Fibroblast of the aortic adventitia (primary cell): ENCODE results near the gene ARHGDIG. TPM values are rescaled to one million over a fixed set of nuclear protein-coding genes. Genes with fewer than 3 reads are reported as not detected.
"Not testable (repeated sequence)": the region's sequence is repeated elsewhere in the genome, so short reads cannot be mapped to it uniquely, and the experiment has no call there.

Source experiments
- DNase-seq: peaks from one replicate; pipeline ENCODE4 v3.0.0-alpha.2; 2010; ENCODE audit warnings: low read depth
- H3K4me3 ChIP-seq: 2 replicates; pipeline ENCODE4 v1.5.1; 2011; ENCODE audit warnings: low read depth, mild to moderate bottlenecking, control low read depth, low read length, moderate library complexity
- total RNA-seq: library from RNA; depleted of rRNA; stranded (reverse); fragments of >200 nt; gene quantifications from 2 replicates; pipeline ENCODE4 v1.2.3, GENCODE V29; 2012; ENCODE audit warnings: low replicate concordance
- TF ChIP-seq, protein P1 (sequence below): IDR thresholded peaks from 2 replicates; pipeline ENCODE4 v1.5.1; 2011; ENCODE audit warnings: mild to moderate bottlenecking, low read length, control low read depth, inconsistent platforms; ENCODE audit not compliant: insufficient read depth

ARHGDIG gene
- total RNA-seq, 1 donor, result 1.6 TPM

DNA sequence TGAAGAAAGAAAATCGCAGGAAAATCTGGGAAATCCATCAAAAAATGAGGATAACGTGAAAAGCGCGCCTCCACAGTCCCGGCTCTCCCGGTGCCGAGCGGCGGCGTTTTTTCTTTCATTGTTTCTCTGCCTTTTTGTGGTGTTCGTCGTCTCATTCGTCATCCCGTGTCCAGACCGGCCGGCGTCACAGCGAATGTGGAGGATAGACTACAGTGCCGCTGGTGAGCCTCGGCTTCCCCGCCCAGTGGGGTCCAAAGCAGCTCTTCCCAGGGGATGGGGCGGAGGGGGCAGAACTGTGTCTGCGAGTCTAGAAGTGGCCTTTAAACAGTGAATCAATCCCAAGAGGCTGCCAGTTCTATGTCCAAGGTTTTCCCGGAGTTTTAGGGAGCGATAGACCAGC, 25.9 kb upstream of the ARHGDIG start:
- TF ChIP-seq, protein P1, sequence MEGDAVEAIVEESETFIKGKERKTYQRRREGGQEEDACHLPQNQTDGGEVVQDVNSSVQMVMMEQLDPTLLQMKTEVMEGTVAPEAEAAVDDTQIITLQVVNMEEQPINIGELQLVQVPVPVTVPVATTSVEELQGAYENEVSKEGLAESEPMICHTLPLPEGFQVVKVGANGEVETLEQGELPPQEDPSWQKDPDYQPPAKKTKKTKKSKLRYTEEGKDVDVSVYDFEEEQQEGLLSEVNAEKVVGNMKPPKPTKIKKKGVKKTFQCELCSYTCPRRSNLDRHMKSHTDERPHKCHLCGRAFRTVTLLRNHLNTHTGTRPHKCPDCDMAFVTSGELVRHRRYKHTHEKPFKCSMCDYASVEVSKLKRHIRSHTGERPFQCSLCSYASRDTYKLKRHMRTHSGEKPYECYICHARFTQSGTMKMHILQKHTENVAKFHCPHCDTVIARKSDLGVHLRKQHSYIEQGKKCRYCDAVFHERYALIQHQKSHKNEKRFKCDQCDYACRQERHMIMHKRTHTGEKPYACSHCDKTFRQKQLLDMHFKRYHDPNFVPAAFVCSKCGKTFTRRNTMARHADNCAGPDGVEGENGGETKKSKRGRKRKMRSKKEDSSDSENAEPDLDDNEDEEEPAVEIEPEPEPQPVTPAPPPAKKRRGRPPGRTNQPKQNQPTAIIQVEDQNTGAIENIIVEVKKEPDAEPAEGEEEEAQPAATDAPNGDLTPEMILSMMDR, result no peak
- no peak for DNase-seq
- no peak overlapping the region for H3K4me3 ChIP-seq

DNA sequence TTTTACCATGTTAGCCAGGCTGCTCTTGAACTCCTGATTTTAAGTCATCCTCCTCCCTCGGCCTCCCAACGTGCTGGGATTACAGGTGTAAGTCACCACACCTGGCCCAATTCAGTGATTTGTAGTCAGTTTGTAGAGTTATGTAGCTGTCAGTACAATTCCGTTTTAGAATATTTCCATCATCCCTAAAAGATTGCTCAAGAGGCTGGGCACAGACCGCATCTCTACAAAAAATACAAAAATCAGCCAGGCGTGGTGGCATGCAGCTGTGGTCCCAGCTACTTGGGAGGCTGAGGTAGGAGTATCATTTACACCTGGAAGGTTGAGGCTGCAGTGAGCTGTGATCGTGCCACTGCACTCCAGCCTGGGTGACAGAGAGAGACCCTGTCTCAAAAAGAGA, 25.2 kb upstream of the ARHGDIG start:
- no peak for DNase-seq
- TF ChIP-seq, protein P1, result no peak
- H3K4me3 ChIP-seq, result no peak overlapping the region

DNA sequence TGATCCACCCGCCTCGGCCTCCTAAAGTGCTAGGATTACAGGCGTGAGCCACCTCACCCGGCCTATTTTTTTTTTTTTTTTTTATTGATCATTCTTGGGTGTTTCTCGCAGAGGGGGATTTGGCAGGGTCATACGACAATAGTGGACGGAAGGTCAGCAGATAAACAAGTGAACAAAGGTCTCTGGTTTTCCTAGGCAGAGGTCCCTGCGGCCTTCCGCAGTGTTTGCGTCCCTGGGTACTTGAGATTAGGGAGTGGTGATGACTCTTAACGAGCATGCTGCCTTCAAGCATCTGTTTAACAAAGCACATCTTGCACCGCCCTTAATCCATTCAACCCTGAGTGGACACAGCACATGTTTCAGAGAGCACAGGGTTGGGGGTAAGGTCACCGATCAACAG, 22.3 kb upstream of the ARHGDIG start:
- not testable (repeated sequence) for DNase-seq, H3K4me3 ChIP-seq

DNA sequence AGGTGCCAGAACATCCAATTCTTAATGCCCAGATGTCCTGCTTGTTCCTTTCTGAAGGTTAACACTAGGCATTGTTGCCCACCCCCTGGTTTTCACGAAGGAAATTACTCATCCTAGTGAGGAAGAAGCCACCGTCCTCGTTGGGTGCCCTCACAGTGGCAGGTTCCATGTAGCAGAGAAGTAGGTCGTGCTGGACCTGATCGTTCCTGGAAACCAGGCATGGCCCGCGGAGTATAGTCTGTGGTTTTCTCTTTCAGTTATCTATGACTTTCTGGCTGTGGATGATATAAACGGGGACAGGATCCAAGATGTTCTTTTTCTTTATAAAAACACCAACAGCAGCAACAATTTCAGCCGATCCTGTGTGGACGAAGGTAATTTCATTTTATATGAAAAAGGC, 21.2 kb upstream of the ARHGDIG start:
- H3K4me3 ChIP-seq, result no peak overlapping the region
- no peak for DNase-seq
- TF ChIP-seq, protein P1, result no peak

DNA sequence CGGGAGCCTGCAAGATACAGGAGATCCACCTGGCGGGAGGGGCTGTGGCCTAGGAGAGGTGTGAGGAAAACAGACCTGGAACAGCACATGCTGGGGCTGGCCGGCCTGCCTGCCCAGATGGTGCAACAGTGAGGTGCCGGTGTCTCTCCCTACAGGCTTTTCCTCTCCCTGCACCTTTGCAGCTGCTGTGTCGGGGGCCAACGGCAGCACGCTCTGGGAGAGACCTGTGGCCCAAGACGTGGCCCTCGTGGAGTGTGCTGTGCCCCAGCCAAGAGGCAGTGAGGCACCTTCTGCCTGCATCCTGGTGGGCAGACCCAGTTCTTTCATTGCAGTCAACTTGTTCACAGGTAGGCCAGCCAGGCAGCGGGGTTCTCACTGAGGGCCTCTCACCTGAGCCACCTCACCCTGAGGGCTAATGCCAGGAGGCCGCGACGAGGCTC, 20.6 kb upstream of the ARHGDIG start:
- TF ChIP-seq, protein P1, result no peak
- DNase-seq, result no peak

DNA sequence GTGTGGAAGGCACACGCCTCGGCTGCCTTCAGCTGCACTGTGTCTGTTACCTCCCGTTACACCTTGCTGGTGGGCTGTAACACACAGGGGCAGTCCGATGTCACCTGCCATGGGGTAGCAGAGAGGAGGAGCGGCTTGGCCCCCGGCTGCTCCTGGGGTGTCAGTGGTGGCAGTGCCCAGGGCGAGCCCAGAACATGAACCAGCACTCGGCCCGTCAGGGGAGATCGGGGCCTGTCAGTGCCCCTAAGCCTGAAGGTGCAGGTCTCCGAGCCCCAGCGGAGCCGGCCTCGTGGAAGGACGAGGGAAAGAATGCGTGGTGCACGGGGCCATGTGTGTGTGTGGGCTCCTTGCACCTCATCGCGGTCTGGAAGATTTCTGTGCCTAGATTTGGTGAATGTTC, 20.1 kb upstream of the ARHGDIG start:
- DNase-seq, result no peak
- H3K4me3 ChIP-seq, result no peak overlapping the region
- TF ChIP-seq, protein P1, result no peak

More for the DNA sequence above, 20.6 kb upstream of the ARHGDIG start:
- H3K4me3 ChIP-seq, result no peak overlapping the region

DNA sequence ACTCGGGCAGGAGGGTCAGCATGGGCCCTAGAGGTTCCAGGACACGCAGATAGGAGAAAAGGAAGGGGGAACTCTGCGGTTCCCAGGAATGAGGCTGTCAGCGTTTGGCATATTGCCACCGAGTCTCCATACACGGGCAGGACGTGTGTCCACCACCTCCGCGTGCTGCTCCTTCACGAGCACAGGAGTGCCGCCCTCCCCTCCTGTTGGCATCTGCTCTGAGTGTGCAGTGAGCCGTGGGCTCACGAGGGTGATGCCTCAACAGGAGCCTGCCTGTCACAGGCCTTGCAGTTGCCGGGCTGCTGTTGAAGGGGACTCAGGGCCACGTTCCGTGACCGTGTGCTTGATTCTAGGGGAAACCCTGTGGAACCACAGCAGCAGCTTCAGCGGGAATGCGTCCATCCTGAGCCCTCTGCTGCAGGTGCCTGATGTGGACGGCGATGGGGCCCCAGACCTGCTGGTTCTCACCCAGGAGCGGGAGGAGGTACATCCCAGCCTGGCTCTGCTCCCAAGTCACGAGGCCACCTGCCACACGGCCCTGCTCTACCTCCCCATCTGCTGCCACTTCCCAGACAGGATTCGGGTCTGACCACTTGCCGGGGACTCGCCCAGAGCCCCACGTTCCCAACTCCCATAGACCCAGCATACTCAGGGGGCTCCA, 19.2 kb upstream of the ARHGDIG start:
- H3K4me3 ChIP-seq, result no peak overlapping the region
- DNase-seq, result no peak
- TF ChIP-seq, protein P1, result no peak
